GM21423 (cell line): ENCODE measurements around the gene HERC4.
"Not testable (repeated sequence)": the region's sequence is repeated elsewhere in the genome, so short reads cannot be mapped to it uniquely, and the experiment has no call there.

ENCODE experiments used
- ATAC-seq: cut with Tn5 transposase; IDR thresholded peaks from one replicate; pipeline ENCODE4 v1.9.1; 2021; ENCODE audit warnings: mild to moderate bottlenecking, moderate library complexity; ENCODE audit not compliant: unreplicated experiment

HERC4 gene

DNA sequence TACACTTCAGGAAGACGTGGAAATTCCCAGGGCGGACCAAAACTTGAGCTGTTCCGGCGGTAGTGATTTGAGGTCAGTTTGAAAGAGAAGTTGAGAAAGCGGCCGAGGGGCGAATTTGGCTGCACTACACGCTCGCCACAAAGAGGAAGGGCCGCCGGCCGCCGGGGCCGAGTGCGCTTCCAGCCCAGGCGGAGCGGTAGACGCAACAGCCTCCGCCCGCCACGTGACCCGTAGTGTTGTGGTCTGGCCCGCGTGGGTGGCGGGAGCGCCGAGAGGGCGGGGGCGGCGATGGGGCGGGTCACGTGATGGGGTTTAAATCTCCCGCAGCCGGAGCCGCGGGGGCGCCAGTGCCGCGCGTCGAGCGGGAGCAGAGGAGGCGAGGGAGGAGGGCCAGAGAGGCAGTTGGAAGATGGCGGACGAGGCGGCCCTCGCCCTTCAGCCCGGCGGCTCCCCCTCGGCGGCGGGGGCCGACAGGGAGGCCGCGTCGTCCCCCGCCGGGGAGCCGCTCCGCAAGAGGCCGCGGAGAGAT is 190.7 kb downstream of the HERC4 start, which contains the start of gene SIRT1:
Gene SIRT1, plus strand, starts transcription at position 344 of the 529 bp plus-strand sequence. Its CDS starts 66 bp downstream, at position 410.
- ATAC-seq = peak; percentile 85

DNA sequence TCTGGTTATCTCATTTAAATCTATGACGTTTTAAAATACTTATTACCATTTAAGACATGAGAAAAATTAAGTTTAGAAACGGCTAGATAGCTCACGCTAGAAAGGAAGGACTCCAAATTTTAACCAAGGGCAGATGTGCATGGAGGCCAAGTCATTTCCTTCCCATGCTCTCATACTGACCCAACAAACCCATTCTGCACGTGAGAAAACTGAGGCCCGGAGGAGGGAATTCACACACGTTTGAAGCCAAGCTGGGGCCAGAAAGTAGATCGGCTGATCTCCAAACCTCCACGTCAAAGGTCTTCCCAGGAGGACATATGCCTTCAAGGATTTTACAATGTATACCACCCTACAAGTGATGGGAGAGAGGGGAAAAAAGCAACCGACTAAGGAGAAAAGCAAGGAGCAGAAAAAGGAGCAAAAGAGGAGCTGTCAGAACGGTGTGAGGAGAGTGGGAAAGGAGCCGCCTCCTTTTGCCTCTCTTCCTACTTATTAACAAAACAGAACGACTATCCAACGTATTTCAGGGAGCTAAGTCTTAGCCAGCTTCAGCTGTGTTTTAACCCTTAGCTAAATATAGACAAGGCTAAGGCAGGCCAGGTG is 191.3 kb downstream of the HERC4 start:
- ATAC-seq = no peak

DNA sequence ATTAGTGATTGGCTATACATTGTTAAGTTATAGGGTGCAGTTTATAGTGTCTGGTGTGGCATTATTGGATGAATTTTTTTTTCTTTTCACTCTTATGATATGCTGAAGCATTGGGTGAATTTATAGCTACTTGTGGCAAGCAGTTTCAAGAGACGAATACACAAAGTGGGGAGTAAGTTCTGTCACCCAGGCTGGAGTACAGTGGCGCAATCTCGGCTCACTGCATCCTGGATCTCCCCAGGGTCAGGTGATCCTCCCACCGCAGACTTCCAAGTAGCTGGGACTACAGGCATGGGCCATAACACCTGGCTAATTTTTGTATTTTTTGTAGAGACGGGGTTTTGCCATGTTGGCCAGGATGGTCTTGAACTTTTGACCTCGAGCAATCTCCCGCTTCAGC is 196.9 kb downstream of the HERC4 start:
- no peak for ATAC-seq

DNA sequence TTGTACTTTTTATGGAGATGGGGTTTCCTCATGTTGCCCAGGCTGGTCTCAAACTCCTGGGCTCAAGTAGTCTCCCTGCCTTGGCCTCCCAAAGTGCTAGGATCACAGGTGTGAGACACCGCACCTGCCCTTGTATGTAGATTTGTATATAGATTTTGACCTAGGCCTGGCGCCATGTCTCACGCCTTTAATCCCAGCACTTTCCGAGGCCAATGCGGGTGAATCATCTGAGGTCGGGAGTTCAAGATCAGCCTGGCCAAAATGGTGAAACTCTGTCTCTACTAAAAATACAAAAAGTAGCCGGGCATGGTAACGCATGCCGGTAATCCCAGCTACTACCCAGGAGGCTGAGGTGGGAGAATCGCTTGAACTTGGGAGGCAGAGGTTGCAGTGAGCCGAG is 197.7 kb downstream of the HERC4 start:
- not testable (repeated sequence) for ATAC-seq

DNA sequence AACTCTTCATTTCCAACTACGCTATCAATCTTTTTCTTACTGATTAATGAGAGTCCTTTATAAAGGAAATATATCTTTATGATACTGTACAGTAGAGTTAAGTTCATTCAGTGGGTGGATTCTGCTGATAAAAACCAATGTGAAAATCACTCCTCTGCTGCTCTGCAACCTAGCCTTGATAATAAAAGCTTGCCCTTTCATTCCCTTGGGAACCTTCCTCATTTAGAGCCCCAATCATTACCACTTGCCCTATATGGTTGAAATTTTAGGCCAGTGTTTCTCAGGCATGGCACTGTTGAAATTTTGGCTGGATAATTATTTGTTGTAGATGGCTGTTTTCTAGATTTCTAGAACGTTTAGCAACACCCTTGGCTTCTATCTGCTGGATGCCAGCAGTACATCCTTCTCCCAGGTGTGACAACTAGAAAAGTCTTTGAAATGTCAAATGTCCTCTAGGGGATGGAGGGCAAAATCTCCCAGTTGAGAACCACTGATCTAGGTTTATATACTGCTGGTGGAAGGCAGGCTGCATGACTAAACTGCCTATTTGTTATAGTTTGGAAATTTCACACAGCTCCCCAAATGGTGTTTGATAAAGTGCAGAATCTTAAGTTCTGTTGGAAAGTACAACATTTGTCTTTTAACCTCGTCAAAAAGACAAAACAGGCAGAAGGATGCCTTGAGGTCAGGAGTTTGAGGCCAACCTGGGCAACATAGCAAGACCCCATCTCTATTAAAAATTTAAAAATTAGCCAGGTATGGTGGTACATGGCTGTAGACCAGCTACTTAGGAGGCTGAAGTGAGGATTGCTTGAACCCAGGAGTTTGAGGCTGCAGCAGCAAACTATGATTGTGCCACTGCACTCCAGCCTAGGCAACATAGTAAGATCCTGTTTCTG is 199.5 kb downstream of the HERC4 start:
- no peak for ATAC-seq
